Lung (tissue), 12 donors: ENCODE measurements around the gene BRD3. TPM values are rescaled to one million over a fixed set of nuclear protein-coding genes. Genes with fewer than 3 reads are reported as not detected.

Experiments
- ATAC-seq: fragments of 200-7000 bp; cut with Tn5 transposase; one replicate; pipeline ENCODE4 v1.9.1; 2020; ENCODE audit warnings: moderate number of reproducible peaks; ENCODE audit not compliant: insufficient read depth, low FRiP score
- DNase-seq, 3 donors: peaks; one replicate each; pipeline ENCODE4 v3.0.0-alpha.2; 2013 to 2017
- H3K27ac ChIP-seq, 2 donors: one replicate each; pipeline ENCODE4 v1.5.1; 2013; ENCODE audit warnings: mild to moderate bottlenecking in 2 of 2, moderate library complexity in 2 of 2, control low read depth in 1 of 2, inconsistent platforms in 1 of 2, low read depth in 1 of 2, low read length in 1 of 2
- H3K27me3 ChIP-seq, 3 donors: one replicate each; pipeline ENCODE4 v1.5.1; 2013; ENCODE audit warnings: low read length in 2 of 3; ENCODE audit not compliant: control insufficient read depth in 3 of 3, insufficient read depth in 3 of 3
- H3K36me3 ChIP-seq, 4 donors: one replicate each; pipeline ENCODE4 v1.5.1; 2013; ENCODE audit warnings: low read length in 4 of 4, mild to moderate bottlenecking in 1 of 4, moderate library complexity in 1 of 4; ENCODE audit not compliant: control insufficient read depth in 4 of 4, insufficient read depth in 4 of 4
- H3K4me1 ChIP-seq, 5 donors: one replicate each; pipeline ENCODE4 v1.5.1; 2013; ENCODE audit warnings: low read length in 5 of 5, mild to moderate bottlenecking in 2 of 5, moderate library complexity in 1 of 5; ENCODE audit not compliant: control insufficient read depth in 5 of 5, insufficient read depth in 5 of 5
- H3K4me3 ChIP-seq: one replicate; pipeline ENCODE4 v1.5.1; 2013; ENCODE audit warnings: mild to moderate bottlenecking, control low read depth, moderate library complexity
- H3K9ac ChIP-seq, 2 donors: one replicate each; pipeline ENCODE4 v1.5.1; 2013; ENCODE audit warnings: low read length in 2 of 2, control low read depth in 1 of 2; ENCODE audit not compliant: insufficient read depth in 1 of 2
- H3K9me3 ChIP-seq, 4 donors: one replicate each; pipeline ENCODE4 v1.5.1; 2013; ENCODE audit warnings: low read length in 3 of 4, mild to moderate bottlenecking in 1 of 4, moderate library complexity in 1 of 4; ENCODE audit not compliant: control insufficient read depth in 4 of 4, insufficient read depth in 3 of 4
- WGBS, 2 donors: extraction: QIAGEN DNeasy Blood & Tissue Kit; methylation state at CpG; one replicate each; pipeline ENCODE4 v1.1.7; 2013; 5-methylcytosine and 5-hydroxymethylcytosine counted together
- polyA plus RNA-seq, 2 donors: library from polyadenylated mRNA; stranded (reverse); fragments of 200-250 nt; gene quantifications; one replicate each; pipeline ENCODE4 v1.2.1, GENCODE V29; 2013
- total RNA-seq, 2 donors: library from RNA; depleted of rRNA in 1 of 2; stranded (reverse); fragments of >200 nt in 1 of 2; gene quantifications; one replicate each; pipeline ENCODE4 v1.2.1, GENCODE V29; 2014 to 2021
- TF ChIP-seq, protein P1 (sequence below): IDR thresholded peaks from 2 replicates; pipeline ENCODE4 v1.5.1; 2012; ENCODE audit warnings: mild to moderate bottlenecking; ENCODE audit errors: control extremely low read depth, extremely low read depth
- donor health status: control.
- donor health status: control.
- donor health status: Bipolar disorder and iron deficiency.
- donor health status: healthy.
- donor health status: DM: yes; HTN: yes; CAD: no.

Gene BRD3
- total and polyA plus RNA-seq, 4 donors: 9.1 to 38.5 (median 21.9) TPM

GRCh38 chr9:133987946-133988665 lies 79.7 kb downstream of the BRD3 start:
- H3K36me3 ChIP-seq: peaks cover 0 to 2% (median 0%) of the 10 kb centered on the region in 4 donors
- no peaks in the 10 kb centered on the region for H3K9me3 ChIP-seq
- no peak overlapping the region for H3K9ac ChIP-seq
- 85 to 92% methylated on average over 16 of the region's 16 CpGs for WGBS, 2 donors
- H3K27ac ChIP-seq: no peak overlapping the region
- no peak overlapping the region for H3K4me3 ChIP-seq
- DNase-seq: peak in 1 of 3 donors; percentile 38
- TF ChIP-seq, protein P1, sequence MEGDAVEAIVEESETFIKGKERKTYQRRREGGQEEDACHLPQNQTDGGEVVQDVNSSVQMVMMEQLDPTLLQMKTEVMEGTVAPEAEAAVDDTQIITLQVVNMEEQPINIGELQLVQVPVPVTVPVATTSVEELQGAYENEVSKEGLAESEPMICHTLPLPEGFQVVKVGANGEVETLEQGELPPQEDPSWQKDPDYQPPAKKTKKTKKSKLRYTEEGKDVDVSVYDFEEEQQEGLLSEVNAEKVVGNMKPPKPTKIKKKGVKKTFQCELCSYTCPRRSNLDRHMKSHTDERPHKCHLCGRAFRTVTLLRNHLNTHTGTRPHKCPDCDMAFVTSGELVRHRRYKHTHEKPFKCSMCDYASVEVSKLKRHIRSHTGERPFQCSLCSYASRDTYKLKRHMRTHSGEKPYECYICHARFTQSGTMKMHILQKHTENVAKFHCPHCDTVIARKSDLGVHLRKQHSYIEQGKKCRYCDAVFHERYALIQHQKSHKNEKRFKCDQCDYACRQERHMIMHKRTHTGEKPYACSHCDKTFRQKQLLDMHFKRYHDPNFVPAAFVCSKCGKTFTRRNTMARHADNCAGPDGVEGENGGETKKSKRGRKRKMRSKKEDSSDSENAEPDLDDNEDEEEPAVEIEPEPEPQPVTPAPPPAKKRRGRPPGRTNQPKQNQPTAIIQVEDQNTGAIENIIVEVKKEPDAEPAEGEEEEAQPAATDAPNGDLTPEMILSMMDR: no peak
- H3K4me1 ChIP-seq: peaks cover 0 to 16% (median 10%) of the 10 kb centered on the region in 5 donors
- ATAC-seq: no peak
- H3K27me3 ChIP-seq: no peaks in the 10 kb centered on the region

- peaks cover 0 to 2% (median 0%) of the 10 kb centered on the region in 4 donors for H3K36me3 ChIP-seq
- WGBS, 2 donors: 92 to 95% methylated on average over 14 of the region's 14 CpGs
- DNase-seq: no peak
Measured at GRCh38 chr9:133987446-133987788, 80.4 kb downstream of the BRD3 start.

GRCh38 chr9:133986774-133987445 lies 80.9 kb downstream of the BRD3 start:
- H3K27ac ChIP-seq: no peak overlapping the region

More at GRCh38 chr9:133987446-133987788, 80.4 kb downstream of the BRD3 start:
- Histone ChIP-seq H3K4me1 (peaks cover 0 to 23% (median 10%) of the 10 kb centered on the region in 5 donors), H3K27me3 (no peaks in the 10 kb centered on the region), H3K9ac (no peak overlapping the region), H3K4me3 (no peak overlapping the region), H3K27ac (no peak overlapping the region), H3K9me3 (no peaks in the 10 kb centered on the region)
- TF ChIP-seq, protein P1: no peak
- ATAC-seq: no peak

More at GRCh38 chr9:133986774-133987445, 80.9 kb downstream of the BRD3 start:
- ATAC-seq: no peak
- WGBS, 2 donors: 89 to 92% methylated on average over 13 of the region's 13 CpGs
- H3K36me3 ChIP-seq: peaks cover 0 to 2% (median 0%) of the 10 kb centered on the region in 4 donors
- TF ChIP-seq, protein P1: no peak
- no peak overlapping the region for H3K4me3 ChIP-seq
- DNase-seq: no peak
- no peak overlapping the region for H3K9ac ChIP-seq
- no peaks in the 10 kb centered on the region for H3K9me3 ChIP-seq
- H3K4me1 ChIP-seq: peaks cover 0 to 25% (median 10%) of the 10 kb centered on the region in 5 donors
- no peaks in the 10 kb centered on the region for H3K27me3 ChIP-seq
